ENCODE results near the gene ABCB9.

- TF ChIP-seq ZNF532 (CRISPR knock-in tag; IDR thresholded peaks at IDR 0.05; ENCODE audit: borderline replicate concordance) (no peak), NR2C2 (CRISPR knock-in tag; IDR thresholded peaks at IDR 0.05) (no peak), CTCF (IDR thresholded peaks at IDR 0.05) (no peak), ATF3 (CRISPR knock-in tag; conservative IDR thresholded peaks at IDR 0.05) (no peak)
Observed at GRCh38 chr12:122997343-122998250, 31.3 kb upstream of the ABCB9 start.
